Lower leg skin (tissue), 3 donors: ENCODE data around the gene THAP4.

ENCODE experiments used
- POLR2A ChIP-seq, 2 donors: fragments of 450-650 bp; IDR thresholded peaks; one replicate each; pipeline ENCODE4 v1.6.1; 2016 to 2017; ENCODE audit warnings: antibody characterized with exemption in 2 of 2, mild to moderate bottlenecking in 1 of 2, moderate library complexity in 1 of 2
- TF ChIP-seq, protein P1 (sequence below), 3 donors: fragments of 450-650 bp; IDR thresholded peaks; one replicate each; pipeline ENCODE4 v1.5.1; 2016; ENCODE audit warnings: antibody characterized with exemption in 3 of 3, mild to moderate bottlenecking in 3 of 3, moderate library complexity in 2 of 3

DNA sequence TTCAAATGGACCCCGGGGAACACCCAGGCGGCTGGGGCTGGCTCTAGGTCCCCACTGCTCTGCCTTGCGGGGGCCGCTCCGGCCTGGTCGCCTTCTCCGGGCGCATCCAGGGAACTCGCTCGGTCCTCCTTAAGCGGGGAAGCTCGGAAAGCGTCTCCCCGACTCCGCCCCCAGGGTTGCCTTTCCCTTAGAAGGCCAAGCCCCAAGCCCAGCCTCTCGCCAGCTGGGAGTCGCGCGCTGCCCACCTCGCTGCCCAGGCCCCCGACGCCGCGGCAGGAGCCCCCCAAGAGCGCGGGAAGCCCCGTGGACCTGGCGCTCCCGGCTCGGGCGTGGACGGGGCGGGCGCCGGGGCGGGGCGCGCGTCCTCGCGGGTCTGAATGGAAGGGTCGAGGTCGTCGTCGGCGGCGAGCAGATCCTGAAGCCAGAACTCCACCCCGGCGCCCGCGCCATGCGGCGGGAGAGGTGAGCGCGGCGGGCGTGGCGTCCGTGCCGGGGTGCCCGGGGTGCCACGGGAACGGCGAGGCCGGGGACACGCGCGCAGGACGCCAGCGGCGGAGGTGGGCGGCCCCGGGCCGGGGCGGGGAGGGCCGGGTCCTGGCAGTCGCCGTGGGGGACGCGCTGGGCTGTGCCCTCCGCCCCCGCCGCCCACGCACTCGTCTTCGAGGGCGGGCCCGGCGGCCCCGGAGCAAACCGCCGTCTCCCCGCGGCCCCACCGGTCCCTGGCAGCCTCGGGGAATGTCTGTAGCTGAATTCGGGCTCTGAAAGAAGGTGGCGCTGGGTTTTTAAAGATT lies 78.2 kb downstream of the THAP4 start, which contains the start of gene BOK:
- TF ChIP-seq, protein P1, sequence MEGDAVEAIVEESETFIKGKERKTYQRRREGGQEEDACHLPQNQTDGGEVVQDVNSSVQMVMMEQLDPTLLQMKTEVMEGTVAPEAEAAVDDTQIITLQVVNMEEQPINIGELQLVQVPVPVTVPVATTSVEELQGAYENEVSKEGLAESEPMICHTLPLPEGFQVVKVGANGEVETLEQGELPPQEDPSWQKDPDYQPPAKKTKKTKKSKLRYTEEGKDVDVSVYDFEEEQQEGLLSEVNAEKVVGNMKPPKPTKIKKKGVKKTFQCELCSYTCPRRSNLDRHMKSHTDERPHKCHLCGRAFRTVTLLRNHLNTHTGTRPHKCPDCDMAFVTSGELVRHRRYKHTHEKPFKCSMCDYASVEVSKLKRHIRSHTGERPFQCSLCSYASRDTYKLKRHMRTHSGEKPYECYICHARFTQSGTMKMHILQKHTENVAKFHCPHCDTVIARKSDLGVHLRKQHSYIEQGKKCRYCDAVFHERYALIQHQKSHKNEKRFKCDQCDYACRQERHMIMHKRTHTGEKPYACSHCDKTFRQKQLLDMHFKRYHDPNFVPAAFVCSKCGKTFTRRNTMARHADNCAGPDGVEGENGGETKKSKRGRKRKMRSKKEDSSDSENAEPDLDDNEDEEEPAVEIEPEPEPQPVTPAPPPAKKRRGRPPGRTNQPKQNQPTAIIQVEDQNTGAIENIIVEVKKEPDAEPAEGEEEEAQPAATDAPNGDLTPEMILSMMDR (IDR thresholded peaks at IDR 0.05): no peak
- TF ChIP-seq POLR2A (IDR thresholded peaks at IDR 0.05): no peak
